Sigmoid colon (tissue), 7 donors: Measurements from ENCODE around the gene UPF2. TPM values are rescaled to one million over a fixed set of nuclear protein-coding genes. Genes with fewer than 3 reads are reported as not detected.

ENCODE experiments used
- DNase-seq: peaks from one replicate; pipeline ENCODE4 v3.0.0-alpha.2; 2019
- H3K27ac ChIP-seq, 4 donors: fragments of 200-600 bp; sonication (generic); one replicate each; pipeline ENCODE4 v1.5.1; 2016 to 2019; ENCODE audit warnings: mild to moderate bottlenecking in 1 of 4
- H3K27me3 ChIP-seq, 3 donors: fragments of 200-600 bp; sonication (generic); one replicate each; pipeline ENCODE4 v1.5.1; 2019; ENCODE audit warnings: mild to moderate bottlenecking in 1 of 3
- H3K36me3 ChIP-seq, 4 donors: fragments of 200-600 bp; sonication (generic); one replicate each; pipeline ENCODE4 v1.5.1; 2016 to 2019
- H3K4me1 ChIP-seq, 4 donors: fragments of 200-600 bp; sonication (generic); one replicate each; pipeline ENCODE4 v1.5.1; 2017 to 2019
- H3K4me3 ChIP-seq, 4 donors: fragments of 200-600 bp; sonication (generic); one replicate each; pipeline ENCODE4 v1.5.1; 2017 to 2019; ENCODE audit warnings: mild to moderate bottlenecking in 2 of 4, moderate library complexity in 1 of 4
- H3K9me3 ChIP-seq, 4 donors: fragments of 200-600 bp in 3 of 4; sonication (generic) in 3 of 4; one replicate each; pipeline versions ENCODE4 v1.5.1 to v1.6.1; 2013 to 2019
- EP300 ChIP-seq, 4 donors: sonication (generic); formaldehyde crosslinking; IDR thresholded peaks; one replicate each; pipeline ENCODE4 v1.6.1; 2017; ENCODE audit warnings: antibody characterized with exemption in 4 of 4
- POLR2A ChIP-seq, 2 donors: fragments of 450-650 bp; IDR thresholded peaks; one replicate each; pipeline ENCODE4 v1.6.1; 2016; ENCODE audit warnings: antibody characterized with exemption in 2 of 2, mild to moderate bottlenecking in 2 of 2, moderate library complexity in 2 of 2
- POLR2AphosphoS5 ChIP-seq, 4 donors: sonication (generic); formaldehyde crosslinking; IDR thresholded peaks; one replicate each; pipeline ENCODE4 v1.6.1; 2017; ENCODE audit warnings: antibody characterized with exemption in 4 of 4
- WGBS, 2 donors: extraction: QIAGEN DNeasy Blood & Tissue Kit; methylation state at CpG; one replicate each; pipeline ENCODE4 v1.1.7; 2013; 5-methylcytosine and 5-hydroxymethylcytosine counted together
- intact Hi-C: fragments of 100-400 bp; cut with DNase I; formaldehyde crosslinking; loops from one replicate; pipeline ENCODE4 v1.15.1; 2023
- polyA plus RNA-seq, 3 donors: library from polyadenylated mRNA; stranded (reverse); fragments of 200-250 nt; gene quantifications; one replicate each; pipeline ENCODE4 v1.2.3, GENCODE V29; 2013
- total RNA-seq, 4 donors: library from RNA; depleted of rRNA; stranded (reverse); fragments of >200 nt; gene quantifications; one replicate each; pipeline ENCODE4 v1.1.0, GENCODE V29; 2016
- TF ChIP-seq, protein P1 (sequence below), 4 experiments: fragments of 450-650 bp in 3 of 4; fragments of 200-600 bp in 1 of 4; IDR thresholded peaks; one replicate each; pipeline ENCODE4 v1.5.1; 2016 to 2019; ENCODE audit warnings: antibody characterized with exemption in 4 of 4, mild to moderate bottlenecking in 3 of 4, moderate library complexity in 2 of 4
- donor health status: healthy with polysubstance abuse.
- donor health status: Bipolar disorder and iron deficiency.
- donor health status: healthy.

UPF2 gene
- total and polyA plus RNA-seq, 7 donors = 11.4 to 36.9 (median 29.3) TPM

DNA sequence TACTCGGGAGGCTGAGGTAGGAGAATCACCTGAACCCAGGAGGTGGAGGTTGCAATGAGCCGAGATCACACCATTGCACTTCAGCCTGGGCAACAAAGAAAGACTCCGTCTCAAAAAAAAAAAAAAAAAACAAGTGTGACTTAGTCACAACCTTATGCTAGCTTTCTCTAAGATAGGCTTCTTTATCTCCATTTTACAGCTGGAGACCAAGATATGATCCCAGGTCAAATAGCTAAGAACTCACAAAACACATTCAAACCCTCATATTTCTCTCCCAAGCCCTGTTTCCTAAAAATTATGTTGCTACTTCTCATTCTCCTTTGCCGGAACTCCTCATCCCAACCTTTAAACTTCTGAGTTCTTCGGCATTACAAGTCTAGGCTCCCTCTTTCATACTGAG is 13.1 kb upstream of the UPF2 start:
- WGBS, 2 donors = 92 to 96% methylated on average over 5 of the region's 5 CpGs
- no peak overlapping the region for H3K4me3 ChIP-seq

DNA sequence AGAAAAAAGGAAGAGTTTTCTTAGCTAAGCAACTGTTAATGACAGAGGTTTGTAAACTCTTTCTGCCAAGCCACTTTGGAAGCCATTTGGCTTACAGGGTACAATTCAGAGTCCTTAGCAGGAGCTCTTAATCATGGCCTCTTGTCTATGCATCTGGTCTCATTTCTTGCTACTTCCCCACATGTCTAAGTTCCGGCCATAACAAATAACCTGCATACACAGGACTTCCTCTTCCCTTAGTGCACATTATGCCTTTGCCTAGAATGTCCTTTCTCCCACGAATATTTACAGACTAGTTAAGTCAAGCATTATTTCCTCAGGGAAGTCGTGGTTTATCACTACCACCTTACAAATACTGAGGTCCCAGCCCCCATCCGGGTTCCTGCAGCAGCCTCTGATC is 8.6 kb upstream of the UPF2 start:
- H3K36me3 ChIP-seq = no peaks in the 10 kb centered on the region
- no peaks in the 10 kb centered on the region for H3K9me3 ChIP-seq
- no peak for DNase-seq
- 48 to 57% methylated on average over 4 of the region's 4 CpGs for WGBS, 2 donors
- H3K4me3 ChIP-seq = no peak overlapping the region
- H3K27ac ChIP-seq = no peak overlapping the region
- H3K4me1 ChIP-seq = no peaks in the 10 kb centered on the region
- no peaks in the 10 kb centered on the region for H3K27me3 ChIP-seq
- TF ChIP-seq, protein P1, sequence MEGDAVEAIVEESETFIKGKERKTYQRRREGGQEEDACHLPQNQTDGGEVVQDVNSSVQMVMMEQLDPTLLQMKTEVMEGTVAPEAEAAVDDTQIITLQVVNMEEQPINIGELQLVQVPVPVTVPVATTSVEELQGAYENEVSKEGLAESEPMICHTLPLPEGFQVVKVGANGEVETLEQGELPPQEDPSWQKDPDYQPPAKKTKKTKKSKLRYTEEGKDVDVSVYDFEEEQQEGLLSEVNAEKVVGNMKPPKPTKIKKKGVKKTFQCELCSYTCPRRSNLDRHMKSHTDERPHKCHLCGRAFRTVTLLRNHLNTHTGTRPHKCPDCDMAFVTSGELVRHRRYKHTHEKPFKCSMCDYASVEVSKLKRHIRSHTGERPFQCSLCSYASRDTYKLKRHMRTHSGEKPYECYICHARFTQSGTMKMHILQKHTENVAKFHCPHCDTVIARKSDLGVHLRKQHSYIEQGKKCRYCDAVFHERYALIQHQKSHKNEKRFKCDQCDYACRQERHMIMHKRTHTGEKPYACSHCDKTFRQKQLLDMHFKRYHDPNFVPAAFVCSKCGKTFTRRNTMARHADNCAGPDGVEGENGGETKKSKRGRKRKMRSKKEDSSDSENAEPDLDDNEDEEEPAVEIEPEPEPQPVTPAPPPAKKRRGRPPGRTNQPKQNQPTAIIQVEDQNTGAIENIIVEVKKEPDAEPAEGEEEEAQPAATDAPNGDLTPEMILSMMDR (IDR thresholded peaks at IDR 0.05) = no peak
- TF ChIP-seq POLR2AphosphoS5 (IDR thresholded peaks at IDR 0.05) (no peak), EP300 (IDR thresholded peaks at IDR 0.05) (no peak), POLR2A (IDR thresholded peaks at IDR 0.05) (no peak)
- intact Hi-C loops = no loop called here

More for the DNA sequence above, 13.1 kb upstream of the UPF2 start:
- no peak for DNase-seq
- Histone ChIP-seq H3K27ac (no peak overlapping the region), H3K4me1 (no peaks in the 10 kb centered on the region), H3K36me3 (no peaks in the 10 kb centered on the region), H3K9me3 (no peaks in the 10 kb centered on the region), H3K27me3 (no peaks in the 10 kb centered on the region)
- intact Hi-C loops = no loop called here
- TF ChIP-seq POLR2AphosphoS5 (IDR thresholded peaks at IDR 0.05) (no peak), POLR2A (IDR thresholded peaks at IDR 0.05) (no peak), EP300 (IDR thresholded peaks at IDR 0.05) (no peak)
- TF ChIP-seq, protein P1 (IDR thresholded peaks at IDR 0.05) = no peak

DNA sequence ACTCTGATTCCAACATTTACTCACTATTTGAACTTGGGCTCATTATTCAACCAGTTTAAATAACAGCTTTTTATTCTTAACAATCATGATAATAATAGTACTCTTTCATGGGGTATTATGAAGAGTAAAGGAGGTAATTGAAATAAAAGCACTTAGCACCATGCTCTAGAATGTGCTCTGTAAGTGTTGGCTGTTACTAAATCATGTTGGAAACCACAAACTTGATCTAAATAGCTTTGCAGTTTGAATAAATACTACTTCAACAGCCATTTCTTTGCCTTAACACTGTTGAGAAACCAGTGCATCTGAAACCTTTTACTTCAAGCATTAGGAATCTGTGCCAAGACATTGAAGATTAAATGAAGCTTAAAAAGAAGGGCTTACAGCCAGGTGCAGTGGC is 7.9 kb upstream of the UPF2 start:
- Histone ChIP-seq H3K36me3 (no peaks in the 10 kb centered on the region), H3K27ac (no peak overlapping the region), H3K4me1 (no peaks in the 10 kb centered on the region), H3K27me3 (no peaks in the 10 kb centered on the region), H3K9me3 (no peaks in the 10 kb centered on the region), H3K4me3 (no peak overlapping the region)
- intact Hi-C loops = no loop called here
- no peak for TF ChIP-seq EP300 (IDR thresholded peaks at IDR 0.05)
- TF ChIP-seq POLR2AphosphoS5 (IDR thresholded peaks at IDR 0.05) = no peak
- TF ChIP-seq, protein P1 (IDR thresholded peaks at IDR 0.05) = no peak
- no peak for TF ChIP-seq POLR2A (IDR thresholded peaks at IDR 0.05)
- no peak for DNase-seq

DNA sequence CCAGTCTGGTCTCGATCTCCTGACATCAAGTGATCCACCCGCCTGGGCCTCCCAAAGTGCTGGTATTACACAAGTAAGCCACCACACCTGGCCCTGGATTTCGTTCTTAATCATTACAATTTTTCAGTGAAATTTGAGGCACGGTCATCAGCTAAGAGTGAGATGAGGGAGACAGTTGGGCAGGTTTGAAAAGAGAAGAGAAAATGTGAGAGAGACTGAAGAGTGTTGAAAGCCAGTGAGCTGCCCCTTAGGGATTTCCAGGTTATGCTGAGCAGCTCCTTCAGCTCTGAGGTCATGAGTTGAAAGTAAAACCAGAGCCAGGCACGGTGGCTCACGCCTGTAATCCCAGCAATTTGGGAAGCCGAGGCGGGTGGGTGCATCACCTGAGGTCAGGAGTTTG is 5.9 kb upstream of the UPF2 start:
- Histone ChIP-seq H3K36me3 (no peaks in the 10 kb centered on the region), H3K27me3 (no peaks in the 10 kb centered on the region), H3K4me3 (no peak overlapping the region), H3K27ac (no peak overlapping the region), H3K9me3 (no peaks in the 10 kb centered on the region), H3K4me1 (peaks cover 0 to 3% (median 0%) of the 10 kb centered on the region in 4 donors)
- WGBS, 2 donors = 77 to 86% methylated on average over 8 of the region's 8 CpGs
- DNase-seq = no peak
- TF ChIP-seq, protein P1 (IDR thresholded peaks at IDR 0.05) = no peak
- TF ChIP-seq POLR2A (IDR thresholded peaks at IDR 0.05) = no peak
- intact Hi-C loops = no loop called here

DNA sequence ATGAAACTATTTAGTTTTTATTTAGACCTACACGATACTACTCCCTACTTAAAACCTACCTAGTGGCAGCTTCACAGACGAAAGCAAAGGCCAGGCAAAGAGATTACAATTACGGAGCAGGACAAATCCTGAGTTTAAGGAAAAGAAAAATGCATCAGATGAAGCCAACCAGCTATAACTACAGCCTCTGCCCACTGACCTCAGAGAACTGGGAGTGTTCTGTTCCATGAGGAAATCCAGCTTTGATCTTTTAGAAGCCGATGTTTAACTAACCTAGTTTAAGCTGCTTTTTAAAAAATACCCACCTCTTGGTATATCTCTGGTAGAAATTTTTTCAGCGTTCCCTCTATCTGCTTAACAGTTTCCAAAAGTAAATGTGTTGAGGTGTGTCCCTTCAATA is 3.0 kb upstream of the UPF2 start:
- no peaks in the 10 kb centered on the region for H3K36me3 ChIP-seq
- no peak overlapping the region for H3K4me3 ChIP-seq
- peaks cover 0 to 18% (median 11%) of the 10 kb centered on the region in 4 donors for H3K4me1 ChIP-seq
- intact Hi-C loops = no loop called here
- H3K27me3 ChIP-seq = no peaks in the 10 kb centered on the region
- no peak for TF ChIP-seq EP300 (IDR thresholded peaks at IDR 0.05)
- no peak for TF ChIP-seq POLR2A (IDR thresholded peaks at IDR 0.05)
- TF ChIP-seq POLR2AphosphoS5 (IDR thresholded peaks at IDR 0.05) = no peak
- TF ChIP-seq, protein P1 (IDR thresholded peaks at IDR 0.05) = no peak
- H3K9me3 ChIP-seq = no peaks in the 10 kb centered on the region
- no peak overlapping the region for H3K27ac ChIP-seq
- no peak for DNase-seq
- 55 to 69% methylated on average over 5 of the region's 5 CpGs for WGBS, 2 donors
